Amniotic stem cell (primary cell): ENCODE results near the gene ZXDC.

Experiments used
- DNase-seq: peaks from one replicate; lab custom pipeline; 2025; lab: John Stamatoyannopoulos, UW

The ZXDC gene

DNA sequence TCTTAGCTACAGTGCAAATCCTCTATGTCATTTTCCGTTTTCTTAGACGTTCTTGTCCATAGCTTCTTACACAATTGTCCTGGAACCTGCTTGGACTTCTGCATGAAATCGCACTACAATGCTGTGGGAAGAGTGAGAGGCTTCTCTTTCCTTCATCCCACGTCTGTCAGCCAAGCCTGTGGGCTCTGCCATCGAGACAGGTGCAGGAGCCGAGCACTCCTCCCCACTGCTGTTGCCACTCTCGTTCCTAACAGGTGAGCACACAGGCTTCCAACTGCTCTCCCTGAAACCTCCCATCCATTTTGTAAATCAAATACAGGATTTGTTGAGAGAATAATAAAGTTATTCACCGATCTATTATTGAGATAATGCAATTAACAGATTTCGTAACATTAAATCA, 23.5 kb downstream of the ZXDC start:
- no peak for DNase-seq

DNA sequence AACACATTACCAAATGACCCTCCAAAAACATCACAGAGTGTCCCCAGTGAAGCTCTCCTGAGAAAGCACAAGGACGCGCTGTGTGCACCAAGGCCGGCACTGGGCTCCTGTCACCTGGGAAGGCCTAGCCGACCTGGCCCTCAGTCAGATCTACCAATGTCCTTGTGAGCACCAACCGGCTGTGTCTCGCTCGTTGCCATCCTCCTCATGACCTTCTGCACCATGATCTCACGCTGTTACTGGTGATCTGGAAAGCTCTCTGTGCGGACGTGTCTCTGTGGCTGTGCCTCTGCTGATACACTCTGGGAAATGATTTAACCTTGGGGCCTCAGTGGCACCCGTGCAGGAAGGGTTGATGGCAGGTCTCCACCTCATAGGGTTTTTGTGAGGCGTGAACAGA, 24.2 kb downstream of the ZXDC start:
- DNase-seq = no peak

DNA sequence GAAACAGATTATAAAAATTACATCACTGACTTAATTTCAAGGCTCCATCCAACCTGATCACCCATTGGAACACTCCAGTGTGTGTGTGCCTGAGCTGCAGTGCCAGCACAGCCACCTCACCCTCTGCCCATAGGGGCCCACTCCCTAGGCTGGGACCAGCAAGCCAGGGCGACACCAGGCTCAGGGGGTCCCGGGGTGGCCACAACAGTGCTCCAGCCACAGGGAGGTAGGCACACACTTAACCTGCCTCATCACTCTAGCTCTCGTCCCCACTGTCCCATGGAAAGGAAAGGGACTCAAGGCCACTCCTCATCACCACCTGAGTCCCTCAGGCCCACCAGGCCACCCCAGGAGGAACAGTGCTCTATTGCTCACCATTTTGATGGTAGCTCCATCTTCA, 24.9 kb downstream of the ZXDC start:
- DNase-seq = no peak

DNA sequence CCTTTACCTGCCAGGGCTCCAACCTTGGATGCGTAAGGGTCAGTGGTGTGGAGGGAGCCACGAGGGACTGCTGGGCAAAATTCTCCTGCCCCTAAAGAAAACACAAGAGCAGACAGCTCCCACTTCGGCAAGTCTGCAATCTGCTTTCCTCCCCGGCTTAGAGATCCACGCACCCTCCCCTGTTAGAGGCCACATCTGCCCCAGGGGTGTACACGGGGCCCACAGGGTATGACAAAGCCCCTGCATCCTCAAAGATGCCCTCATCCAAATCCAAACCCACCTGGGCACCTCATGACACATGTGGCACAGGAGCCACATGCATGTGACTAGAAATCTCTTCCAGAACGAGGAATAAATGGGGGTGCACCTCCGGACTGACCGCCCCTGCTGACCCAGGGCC, 25.5 kb downstream of the ZXDC start:
- no peak for DNase-seq

DNA sequence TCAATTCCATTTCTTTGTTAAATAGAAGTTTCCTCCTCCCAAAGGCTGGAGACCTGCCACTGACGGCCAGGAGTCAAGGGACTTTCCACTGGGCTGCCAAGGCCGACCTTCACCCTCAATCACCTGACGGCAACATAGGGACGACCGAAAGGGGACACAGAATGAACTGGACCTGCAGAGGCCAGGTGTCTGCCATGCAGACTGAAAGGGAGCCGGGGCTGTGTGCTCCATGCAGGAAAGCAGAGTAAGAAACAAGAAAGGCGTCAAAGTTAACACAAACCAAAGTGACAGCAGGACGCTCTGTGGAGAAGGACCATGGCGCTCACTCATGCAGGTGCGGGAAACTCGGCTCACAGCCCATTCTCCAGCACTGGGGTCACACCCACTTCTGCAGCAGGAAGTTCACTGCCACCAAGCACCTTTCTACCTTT, 26.1 kb downstream of the ZXDC start:
- no peak for DNase-seq

DNA sequence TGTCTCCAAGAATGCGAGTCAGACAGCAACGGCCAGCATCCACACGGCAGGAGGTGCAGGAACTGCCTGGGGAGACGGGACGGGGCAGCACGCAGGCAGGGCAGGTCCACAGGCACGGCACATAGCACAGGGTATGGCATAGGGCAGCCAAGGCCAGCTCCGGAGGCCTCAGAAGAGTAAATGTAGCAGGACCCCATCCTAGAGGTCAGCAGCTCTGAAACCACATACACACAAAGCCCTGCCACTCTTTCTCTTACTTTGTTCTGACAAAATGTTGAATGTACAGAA, 26.9 kb downstream of the ZXDC start:
- no peak for DNase-seq

DNA sequence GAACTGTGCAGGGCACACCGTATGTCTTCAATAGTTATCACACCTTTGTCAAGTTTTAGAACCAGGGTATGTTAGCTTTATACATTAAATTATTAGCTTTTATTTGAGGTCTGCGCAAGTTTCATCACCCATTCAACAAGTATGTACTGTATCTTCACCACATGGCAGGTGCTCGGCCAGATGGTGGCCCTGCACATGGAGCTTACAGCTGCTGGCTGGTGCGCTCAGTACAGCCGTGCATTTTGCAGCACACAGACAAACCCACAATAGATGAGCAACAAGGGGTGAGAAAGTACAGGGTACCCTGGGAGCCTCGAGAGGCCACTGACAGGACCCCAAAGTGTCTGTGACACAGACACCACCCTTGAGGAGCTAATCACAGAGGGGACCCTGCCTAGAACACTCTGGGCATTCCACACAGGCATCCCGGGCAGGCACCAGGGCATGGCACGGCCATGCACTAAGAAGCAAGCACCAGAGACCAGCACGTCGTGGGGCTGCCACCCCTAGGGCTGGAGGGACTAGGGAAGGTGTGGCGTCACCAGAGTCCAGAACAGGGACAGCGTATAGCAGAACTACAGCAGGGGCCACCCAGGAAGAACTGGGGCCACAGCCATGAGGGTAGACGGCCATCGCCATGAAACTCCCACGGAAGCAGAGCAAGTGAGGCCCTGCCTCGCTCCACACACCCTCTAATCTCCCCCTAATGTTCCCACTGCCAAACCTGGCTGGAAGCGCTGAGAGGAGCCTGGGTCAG, 27.4 kb downstream of the ZXDC start:
- DNase-seq = no peak

DNA sequence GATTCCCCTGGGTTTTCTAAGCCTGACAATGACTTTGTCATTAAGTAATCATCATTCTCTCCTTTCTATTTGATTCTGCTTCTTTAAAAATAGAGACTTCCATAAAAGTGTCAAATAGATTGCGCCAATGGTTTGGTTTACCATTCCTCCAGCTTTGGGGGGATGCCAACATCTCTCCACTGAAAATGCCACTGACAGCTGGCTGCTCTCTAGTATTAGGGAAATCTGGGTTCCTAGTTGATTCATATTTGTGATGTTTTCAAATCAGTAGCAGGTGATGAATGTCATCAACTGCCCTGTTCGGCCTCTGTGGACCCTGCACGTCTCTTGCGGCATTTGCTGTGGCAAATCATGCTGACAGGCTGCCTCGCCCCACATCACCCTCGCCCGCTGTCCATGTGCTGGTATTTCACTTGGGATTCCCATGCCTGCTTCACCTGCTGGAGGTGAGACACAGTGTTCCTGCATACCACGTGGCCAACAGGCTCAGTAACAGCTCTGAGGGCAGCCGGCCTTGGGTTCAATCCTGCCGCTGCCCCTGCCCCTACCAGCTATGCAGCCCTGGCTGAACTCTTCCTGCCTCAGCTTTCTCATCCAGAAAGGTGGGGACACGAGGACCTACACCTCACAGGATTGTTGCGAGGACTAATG, 28.1 kb downstream of the ZXDC start:
- no peak for DNase-seq

DNA sequence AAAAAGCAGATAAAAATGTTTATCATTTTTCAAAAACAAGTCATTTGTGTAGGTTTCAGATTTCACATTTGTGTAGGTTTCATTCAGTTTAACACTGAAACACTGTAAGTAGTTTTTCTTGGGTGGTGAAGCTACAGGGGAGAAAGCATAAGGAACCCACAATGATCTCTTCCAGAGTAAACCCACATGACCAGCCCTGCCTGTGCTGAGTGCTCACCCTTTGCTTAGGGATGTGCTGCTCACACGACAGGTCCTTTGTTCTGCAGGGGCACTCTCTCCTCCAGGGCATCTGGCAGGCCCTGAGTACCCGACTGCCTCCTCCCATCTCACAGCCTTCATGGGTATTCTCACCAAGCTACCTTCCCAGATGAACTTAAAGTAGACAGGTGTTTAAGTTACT, 28.9 kb downstream of the ZXDC start:
- no peak for DNase-seq

DNA sequence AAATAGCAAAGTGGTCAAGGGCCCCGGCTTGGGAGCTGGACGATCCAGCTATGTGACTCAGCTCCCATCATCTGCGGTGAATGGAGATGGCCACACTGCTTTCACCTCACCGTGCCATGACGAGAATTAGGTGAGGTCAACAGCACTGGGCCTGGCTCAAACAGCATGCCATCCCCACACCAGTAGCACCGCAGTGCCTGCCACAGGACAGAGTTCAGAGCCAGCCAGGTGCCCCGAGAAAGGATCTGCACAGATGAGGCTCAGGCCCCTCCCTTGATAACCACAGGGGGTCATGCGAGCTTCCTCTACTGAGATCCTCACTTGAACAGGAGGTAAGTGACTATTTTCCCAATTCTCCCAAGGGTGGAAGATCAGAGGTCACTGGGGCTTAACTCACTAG, 29.4 kb downstream of the ZXDC start:
- DNase-seq = no peak

DNA sequence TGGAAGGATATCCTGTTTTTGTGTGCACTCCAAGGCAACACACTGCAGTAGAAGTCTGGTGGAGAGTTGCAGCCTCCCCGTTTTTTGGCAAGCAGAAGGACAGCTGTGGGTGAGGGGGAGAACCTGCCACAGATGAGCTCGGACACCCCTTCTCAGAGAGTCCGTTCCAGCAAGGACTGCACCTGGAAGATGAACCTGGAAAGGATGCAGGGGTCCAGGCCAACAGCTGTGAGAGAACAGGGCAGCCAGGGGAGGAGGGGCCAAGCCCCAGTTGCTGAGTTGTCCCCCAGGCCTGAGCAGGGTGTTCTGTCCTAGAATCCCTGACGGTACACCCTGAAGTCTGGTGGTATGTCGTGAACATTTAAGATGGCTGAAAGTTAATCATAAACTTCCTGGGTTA, 30.2 kb downstream of the ZXDC start:
- no peak for DNase-seq

DNA sequence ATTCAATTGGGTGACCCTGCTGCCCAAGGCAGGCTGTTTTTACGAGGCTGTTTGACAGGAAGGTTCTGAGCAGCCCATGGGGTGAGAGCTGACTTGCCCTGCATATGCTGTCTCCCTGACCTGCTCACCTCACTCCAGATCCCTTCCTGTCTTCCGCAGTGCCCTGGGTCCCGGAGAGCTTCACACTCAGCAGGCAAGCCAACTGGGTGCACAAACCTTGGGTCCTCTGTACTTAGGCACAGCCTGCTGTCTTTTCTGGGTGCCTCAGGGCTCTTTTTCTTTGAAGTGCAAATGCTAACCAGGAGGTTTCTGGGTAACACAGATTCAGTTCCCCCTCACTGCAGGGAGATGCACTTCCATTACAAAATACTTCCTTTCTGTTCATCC, 32.8 kb downstream of the ZXDC start:
- DNase-seq = no peak

DNA sequence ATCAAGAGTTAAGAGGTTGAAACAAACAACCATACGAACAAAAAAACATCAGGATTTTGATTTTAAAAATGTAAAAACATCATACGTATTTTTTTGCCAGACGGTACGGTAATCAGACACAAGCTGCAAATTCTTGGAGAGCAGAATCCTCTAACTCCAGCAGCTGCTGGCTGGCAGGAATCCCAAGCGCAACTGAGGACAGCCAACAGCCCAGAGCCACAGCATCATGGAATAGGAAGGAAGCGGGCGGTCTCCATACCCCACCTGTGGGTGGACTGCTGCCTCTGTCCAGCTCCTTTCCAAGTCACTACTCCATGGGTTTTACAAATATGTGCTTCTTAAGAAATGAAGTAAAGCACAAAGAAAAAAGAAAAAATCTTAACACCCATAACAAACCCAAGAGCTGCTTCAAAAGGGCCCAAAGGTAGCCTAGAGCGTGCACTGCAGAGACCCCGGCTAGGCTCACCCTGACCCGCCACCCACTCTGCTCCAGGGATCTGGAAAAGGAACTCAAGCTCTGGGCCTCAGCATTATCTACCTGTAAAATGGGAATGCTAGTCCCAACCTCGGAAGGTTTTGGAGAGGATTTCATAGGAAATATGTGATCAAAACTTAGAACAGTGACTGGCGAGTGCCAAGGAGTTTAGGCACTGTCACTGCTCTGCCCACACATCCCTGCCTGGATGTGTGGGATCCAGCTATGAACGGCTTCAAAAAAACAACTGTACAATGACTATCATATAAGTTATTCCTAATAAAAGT, 33.4 kb downstream of the ZXDC start:
- no peak for DNase-seq

DNA sequence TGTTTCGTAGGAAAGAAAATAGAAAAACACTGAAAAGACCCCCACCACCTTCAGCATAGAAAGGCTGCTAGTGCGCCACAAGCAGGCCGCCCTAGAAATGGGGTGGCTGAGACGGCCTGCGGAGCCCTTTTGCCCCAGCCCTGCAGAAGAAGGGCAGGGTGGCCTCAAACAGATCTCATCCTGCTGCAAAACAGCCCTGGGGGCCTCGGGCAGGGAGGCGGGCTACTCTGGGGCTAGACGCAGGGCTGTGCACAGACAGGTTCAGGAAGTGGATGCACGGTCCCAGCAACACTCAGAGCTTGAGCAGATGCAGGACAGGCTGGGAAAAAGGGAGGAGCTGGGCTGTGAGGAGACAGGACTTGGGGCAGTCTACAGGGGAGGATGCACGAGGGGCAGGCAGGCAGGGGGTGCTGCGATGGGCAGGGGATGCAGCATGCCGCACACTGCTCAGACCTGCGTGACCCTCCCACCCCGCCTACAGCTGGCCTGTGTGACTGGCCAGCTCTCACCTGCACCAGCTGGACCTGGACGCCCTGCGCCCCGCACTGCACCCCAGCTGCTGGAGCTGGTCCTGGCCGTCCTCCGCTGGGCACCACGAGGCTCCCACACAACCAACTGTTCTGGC, 34.3 kb downstream of the ZXDC start:
- DNase-seq = no peak

DNA sequence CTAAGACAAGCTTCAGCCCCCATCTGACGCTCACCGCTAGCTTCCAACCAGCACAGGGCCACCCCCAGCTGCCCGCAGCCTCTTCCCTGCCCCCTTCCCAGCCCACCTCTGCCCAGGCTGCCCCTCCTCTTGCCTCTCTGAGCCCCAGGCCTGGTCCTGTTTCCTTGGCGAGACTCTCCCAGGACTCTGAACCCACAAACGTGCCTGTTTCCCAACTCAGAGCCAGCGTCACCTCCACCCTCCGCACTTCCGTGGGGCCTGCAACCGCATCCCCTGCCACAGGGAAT, 35.0 kb downstream of the ZXDC start:
- DNase-seq = no peak

DNA sequence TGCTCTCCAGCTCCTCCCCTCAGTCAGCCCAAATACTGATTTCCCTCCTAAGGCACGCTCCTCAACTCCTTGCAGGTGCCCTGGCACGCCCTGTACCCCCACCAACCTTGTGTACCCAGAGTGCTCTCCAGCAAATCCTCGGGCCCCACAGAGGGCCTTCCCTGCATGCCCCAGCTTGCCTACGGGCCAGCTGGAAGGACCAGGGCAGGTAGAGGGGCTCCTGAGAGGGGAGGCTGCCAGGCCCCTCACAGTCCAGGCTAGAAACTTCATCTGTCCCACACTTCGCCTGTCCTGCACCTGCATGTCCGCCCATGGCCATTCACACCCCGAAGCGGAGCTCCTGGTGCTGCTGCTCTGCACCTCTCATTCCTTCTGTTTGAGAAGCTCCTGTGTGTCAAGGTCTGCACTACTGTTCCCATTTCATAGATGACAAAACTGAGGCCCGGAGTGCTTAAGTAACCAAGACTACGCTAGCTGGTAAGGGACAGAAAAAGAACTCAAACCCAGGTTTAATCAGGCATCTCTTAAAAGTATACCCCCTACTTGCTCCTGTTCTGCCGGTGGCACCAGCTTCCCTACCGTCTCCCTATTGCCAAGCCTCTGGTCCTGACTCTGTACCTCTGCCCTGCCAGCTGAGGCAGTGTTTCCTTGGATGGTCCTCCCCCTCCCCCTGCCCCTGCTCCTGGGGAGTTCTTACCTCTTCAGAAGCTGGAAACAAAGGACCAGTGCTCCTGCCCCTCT, 35.6 kb downstream of the ZXDC start:
- no peak for DNase-seq

DNA sequence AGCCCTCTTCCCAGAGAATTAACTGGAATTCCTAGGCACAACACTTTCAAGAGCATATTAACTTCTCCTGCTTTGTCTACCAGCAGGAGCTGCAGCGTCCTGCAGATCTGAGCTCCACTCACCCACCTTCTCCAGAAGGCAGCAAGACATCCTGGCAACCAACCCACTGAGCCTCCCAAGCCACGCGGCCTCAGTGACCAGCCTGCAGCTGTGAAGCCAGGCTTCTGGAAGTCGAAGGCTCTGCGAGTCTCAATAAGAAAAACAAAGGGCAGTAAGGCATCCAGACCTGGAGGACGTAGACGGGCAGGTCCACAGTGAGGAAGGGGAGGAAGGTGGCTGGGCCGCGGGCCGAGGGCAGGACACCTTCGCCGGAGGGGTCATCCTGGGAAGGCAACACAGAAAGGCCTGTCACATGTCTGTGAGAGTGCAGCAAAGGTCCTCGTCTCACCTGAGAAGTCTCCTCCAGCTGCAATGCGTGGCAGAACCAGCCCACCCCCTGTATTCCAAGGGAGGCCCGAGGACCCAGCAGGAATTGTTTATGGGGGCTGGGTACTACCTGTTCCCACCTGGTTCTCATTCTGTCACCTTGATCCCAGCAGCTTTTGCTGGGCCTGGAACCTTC, 36.2 kb downstream of the ZXDC start:
- DNase-seq = no peak

DNA sequence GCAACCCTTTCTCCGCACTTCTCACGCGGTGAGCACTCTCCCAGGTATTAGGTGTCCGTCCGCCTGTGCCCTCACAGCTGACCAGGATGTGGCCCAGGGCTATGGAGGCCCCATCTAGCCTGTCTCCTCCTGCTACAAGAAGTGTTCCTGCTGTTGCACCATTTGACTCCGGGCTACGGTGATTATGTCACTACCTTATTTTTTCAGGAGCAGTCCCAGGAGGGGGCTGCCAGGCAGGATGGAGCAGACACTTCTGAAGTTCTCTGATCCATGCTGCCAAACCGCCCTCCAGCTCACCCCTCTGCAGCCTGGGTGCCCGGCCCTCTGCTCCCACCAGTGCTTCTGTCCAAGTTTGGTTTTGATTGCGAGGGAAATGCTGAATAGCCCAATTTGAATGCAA, 36.9 kb downstream of the ZXDC start:
- no peak for DNase-seq

DNA sequence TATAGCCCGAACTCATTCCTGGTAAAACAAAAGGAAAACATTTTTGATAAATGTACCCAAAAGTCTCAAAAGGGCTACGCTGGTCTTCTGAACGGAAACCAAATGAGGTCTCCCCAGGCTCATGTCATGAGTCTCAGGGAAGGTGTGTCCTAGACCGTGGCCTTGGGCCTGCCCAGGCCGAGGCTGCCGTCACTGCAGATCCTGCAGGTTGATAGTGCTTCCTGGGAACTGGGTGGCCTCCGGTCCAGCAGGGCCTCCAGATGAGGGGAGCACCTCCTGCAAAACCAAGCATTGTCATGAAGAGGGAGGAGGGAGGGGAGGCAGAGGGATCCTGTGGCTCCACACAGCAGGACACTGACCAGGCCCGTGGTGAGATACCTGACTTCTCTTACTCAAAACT, 37.5 kb downstream of the ZXDC start:
- DNase-seq = no peak

DNA sequence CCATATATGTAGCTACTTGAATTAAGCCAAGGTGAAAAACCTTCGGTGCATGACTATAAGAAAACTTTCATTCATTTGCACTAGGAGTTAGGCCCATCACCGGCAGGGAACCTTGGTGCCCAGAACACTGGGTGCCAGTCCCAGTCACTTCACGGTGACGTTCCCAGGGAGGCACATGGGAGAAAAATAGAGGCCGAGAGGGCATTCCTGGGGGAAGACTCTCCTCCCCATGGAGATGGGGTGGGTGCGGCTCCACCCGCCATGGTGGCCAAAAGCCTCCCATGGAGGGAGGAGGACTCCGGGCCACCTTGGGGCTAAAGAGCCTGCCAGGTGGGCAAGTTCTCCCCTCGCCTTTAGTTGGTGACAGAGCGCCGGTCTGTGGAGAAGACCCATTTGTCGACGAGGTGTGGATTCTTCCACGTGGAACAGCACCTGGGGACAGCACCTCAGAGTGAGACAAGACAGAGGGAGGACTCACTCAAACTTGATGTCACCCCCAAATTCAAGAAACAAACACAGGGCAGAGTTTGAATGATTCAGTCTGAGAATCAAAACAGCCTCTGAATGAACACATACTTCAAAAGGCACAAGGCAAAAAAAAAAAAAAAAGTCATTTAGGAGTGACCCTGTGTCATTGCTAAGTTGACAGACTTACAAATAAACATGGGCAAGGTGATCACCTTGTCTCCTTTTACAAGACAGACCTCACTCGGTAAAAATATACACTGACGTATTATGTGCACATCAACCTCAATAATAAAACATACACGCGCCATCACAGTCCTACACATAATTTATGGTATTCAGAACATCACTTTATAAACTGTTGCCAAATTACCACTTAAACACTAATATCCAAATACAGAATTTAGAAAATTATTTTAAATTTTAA, 38.6 kb downstream of the ZXDC start:
- no peak for DNase-seq
